ENCODE measurements around the gene TNRC6A.
"Not testable (repeated sequence)": the region's sequence is repeated elsewhere in the genome, so short reads cannot be mapped to it uniquely, and the experiment has no call there.

TNRC6A gene

DNA sequence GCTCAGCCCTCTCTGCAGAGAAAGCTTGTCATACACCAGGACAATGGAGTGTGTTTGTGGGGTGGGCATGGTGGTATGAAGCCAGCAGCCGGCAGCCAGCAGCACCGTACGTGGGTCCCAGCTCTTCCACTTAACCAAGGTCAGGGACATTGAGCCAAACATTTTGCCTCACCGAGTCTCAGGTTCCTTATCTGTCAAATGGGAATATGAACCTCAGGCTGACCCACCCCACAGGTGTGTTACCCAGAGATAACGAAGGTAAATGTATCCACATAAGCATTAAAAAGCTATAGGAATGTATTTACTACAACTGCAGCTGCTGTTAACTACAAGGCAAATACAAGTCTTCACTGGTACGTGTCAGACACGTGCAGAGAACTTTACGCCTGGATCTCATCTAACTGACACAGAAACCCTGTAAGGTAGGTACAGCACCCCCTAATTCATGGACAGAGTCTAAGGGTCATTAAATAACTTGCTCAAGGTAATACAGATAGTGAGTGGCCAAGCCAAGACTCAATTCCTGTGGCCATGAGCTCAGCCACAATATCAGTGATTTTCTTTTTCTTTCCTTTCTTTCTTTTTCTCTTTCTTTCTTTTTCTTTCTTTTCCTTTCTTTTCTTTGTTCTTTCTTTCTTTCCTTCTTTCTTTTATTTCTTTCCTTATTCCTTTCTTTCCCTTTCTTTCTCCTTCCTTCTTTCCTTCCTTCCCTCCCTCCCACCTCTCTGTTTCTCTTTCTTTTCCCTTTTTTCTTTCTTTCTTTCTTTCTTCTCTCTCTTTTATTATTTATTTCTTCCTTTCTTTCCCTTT is 117.3 kb downstream of the TNRC6A start:
- no peak for DNase-seq

DNA sequence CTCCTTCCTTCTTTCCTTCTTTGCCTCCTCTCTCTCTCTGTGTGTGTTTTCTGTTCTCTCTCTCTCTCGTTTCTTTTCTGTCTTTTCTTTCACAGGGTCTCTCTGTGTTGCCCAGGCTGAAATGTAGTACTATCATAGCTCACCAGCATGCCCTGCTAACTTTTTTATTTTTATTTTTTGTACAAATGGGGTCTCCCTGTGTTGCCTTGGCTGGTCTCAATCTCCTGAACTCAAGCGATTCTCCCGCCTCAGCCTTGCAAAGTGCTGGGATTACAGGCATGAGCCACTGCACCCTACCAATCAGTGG is 117.9 kb downstream of the TNRC6A start:
- no peak for DNase-seq

DNA sequence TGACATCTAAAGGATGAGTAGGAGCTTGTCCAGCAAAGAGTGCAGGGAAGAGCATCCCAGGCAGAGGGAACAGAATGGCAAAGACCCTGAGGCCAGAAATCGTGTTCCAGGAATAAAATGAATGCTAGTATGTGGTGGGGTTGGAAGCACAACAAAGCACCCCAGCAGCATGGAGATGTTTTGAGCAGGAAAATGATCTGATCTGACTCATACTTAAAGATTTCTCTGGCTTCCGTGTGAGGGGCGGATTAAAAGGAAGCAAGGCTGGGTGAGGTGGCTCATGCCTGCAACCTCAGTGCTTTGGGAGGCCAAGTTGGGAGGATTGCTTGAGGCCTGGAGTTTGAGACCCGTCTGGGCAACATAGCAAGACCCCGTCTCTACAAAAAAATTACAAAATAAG is 118.6 kb downstream of the TNRC6A start:
- DNase-seq = no peak

DNA sequence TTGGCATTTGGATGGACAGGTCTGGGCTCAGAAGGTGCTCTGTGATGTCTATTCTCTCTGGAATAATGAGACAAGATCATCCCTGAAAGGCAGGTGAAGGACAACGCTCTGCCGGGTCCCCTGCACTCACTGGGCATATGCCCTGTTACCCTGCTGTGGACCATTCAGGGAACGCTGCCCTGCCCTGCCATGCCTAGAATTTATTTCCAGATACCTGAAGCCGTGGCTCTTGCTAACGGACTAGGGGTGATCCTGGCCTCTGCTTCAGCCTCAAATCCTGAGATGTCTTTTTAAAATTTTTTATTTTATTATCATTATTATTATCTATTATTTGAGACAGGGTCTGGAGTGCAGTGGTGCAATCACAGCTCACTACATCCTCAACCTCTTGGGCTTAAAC is 120.2 kb downstream of the TNRC6A start:
- no peak for DNase-seq

DNA sequence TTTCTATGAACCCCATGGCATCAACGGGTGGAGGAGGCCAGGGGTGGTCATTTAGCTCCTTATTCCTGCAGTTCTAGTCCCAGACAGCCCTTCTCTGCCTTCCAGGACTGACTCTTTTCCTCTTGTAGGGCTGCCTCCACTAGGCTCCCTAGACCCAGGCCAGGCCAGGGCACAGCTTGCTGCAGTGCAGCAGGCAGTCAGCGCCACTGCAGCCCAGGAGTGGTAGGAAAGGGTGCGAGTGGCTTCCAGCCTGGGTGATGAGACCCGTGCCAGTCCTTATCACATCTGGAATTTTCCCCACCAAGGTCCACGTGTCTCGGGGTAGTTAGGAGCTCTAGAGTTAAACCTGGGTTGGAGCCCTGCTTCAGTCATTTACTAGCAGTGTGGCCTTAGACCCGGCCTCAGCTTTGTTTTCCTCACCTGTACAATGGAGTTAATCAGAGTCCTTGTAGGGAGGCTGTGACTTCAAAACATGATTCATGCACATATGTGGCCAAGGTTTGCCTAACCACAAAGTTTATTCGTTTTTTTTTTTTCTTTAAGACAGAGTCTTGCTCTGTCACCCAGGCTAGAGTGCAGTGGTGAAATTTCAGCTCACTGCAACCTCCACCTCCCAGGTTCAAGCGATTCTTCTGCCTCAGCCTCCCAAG is 121.0 kb downstream of the TNRC6A start:
- DNase-seq = peak; percentile 31

DNA sequence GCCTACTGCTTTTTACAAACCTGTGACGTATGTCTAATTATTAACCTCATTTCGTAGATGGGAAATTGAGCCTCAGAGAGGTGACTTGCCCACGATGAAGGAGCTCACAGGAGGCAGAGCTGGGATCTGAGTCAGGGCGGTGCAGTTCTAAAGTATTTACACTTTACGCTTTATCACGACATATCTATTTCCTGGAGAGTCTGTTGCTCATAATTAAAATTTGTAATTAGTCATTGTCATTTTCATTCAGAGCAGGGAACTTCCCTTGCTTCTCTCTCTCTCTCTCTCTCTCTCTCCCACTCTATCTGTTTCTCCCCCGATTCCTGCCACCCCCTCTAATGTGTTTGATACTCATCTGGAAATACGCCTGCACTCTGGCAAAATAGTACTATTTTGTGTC is 122.2 kb downstream of the TNRC6A start:
- no peak for DNase-seq

DNA sequence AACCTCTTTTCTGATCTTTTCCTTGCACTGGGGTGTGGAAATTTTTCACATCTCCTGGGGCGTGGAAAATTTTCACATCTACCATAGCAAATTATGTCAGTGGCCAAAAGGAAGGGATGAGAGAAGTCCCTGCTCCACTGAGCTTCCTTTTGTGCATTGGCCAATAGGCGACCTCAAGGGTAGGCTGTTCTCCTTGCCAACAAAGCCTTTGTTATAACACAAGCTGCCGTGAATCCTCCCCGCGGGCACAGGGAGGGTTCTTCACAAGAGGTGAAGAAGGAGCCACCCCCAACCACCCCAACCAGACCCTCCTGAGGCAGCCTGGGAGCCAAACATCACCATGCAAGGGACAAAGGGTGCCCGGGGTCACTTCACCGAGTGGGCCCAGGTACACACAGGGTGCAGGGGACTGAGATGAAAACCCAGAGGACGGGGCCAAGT is 122.8 kb downstream of the TNRC6A start:
- no peak for DNase-seq

DNA sequence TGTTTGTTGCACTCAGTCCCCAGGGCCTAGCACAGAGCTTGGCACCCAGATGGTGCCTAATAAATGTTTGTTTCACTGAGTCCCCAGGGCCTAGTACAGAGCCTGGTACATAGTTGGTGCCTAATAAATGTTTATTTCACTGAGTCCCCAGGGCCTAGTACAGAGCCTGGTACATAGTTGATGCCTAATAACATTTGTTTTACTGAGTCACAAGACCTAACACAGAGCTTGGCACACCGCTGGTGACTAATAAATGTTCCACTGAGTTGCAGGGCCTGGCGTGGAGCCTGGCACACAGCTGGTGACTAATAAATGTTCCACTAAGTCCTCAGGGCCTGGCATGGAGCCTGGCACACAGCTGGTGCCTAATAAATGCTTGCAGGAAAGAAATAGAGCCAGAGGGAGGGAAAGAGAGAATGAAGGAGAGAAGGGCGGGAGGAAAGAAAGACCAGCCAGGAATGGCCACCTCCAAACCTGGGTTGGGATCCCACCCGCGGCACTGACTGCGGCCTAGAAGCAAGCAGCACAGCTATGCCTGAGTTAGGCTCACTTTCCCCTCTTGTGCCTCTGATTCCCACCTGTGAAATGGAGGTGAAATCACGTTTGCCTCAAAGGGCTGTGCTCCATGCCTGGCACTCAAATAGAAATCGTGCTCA is 123.8 kb downstream of the TNRC6A start:
- DNase-seq = no peak

DNA sequence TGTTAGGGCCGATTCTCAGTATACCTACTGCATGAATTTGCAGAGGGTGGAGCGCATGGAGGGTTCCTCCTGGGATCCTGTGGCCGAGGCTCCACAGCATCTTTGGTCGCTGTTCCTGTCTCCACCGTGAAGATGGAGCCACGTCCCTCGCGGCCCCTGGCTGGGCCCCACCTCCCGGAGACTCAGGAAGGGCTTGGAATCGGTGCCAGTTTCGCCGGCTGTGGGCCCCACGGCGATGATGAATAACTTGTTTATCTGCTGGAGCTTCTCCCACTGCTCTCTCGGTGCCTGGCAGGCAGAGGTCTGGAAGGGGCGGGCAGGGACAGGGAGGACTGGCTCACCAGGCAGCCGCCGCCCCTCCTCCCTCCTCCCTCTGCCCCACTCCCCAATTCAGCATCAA is 124.4 kb downstream of the TNRC6A start:
- DNase-seq = peak; percentile 30

DNA sequence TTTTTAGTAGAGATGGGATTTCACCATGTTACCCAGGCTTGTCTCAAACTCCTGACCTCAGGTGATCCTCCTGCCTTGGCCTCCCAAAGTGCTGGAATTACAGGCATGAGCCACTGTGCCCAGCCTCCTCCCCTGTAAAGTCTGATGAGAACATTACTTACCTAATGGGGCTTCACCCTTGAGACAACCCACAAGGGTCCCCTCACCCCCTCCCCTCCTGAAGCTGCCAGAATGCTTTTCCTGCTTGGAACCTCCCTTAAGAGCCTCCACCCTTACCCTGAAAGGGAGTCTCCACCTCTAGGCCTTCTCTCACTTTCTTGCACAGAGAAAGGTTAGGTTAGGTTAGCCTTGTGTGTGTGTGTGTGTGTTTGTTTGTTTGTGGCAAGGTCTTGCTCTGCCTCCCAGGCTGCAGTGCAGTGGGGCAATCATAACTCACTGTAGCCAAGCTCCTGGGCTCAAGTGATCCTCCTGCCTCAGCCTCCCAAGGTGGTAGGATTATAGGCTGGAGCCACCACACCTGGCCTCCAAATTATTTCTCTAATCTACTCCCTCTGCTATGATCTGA is 125.2 kb downstream of the TNRC6A start:
- no peak for DNase-seq

DNA sequence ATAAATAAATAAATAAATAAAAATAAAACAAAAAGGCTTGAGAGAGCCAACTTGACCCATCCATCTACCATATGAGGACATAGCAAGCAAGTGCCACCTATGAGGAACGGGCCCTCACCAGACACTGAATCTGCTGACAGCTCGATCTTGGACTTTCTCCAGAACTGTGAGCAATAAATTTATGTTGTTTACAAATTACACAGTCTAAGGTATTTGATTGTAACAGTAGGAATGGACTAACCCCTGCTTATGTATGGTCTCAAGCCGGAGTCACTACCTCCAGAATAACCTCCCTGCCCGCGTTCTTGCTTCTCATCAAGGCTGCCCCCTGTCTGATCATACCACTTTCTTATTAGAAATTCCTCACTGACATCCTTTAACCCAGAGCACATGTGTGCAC is 126.2 kb downstream of the TNRC6A start:
- DNase-seq = no peak

DNA sequence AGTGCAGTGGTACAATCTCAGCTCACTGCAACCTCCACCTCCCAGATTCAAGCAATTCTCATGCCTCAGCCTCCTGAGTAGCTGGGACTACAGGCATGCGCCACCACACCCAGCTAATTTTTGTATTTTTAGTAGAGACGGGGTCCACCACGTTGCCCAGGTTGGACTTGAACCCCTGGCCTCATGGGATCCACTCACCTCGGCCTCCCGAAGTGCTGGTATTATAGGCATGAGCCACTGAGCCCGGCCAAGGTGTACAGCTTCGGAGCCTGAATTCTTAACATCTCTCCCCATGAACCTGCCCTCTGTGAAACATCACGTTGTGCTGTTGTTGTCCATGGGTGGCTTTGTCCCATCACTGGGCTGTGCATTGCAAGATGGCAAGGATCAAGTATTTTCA is 127.4 kb downstream of the TNRC6A start:
- not testable (repeated sequence) for DNase-seq

DNA sequence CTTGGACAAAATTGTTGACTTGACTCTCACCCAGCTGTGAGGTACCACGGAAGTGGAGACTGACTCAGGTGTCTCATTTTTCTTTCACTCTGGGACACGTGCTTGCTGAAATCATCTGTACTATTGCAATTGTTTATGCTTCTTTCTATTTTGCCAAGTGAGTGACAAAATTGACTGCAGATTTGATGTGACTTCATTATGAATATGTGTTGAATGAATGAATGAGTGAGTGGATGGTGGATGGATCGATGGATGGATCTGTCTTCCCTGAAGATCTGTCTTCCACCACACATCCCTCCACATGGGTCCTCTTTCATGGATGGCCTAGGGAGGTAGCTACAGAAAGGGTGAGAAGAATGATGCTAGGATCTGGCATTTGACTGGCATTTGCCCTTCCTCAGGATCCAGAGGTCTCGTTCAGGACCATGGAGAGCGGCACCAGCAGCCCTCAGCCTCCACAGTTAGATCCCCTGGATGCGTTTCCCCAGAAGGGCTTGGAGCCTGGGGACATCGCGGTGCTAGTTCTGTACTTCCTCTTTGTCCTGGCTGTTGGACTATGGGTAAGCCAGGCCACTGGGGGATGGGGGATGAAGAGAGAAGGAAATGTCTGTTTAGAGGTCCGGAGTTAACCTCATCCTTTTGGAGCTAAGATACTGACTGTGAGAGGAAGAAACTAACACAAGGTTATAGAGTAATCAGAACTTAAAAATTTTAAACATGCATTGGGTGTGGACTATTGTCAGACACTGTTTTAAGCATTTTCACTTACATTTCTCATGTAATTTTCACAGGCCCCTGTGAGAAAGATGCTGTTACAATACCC is 129.0 kb downstream of the TNRC6A start:
- peak; percentile 21 for DNase-seq

DNA sequence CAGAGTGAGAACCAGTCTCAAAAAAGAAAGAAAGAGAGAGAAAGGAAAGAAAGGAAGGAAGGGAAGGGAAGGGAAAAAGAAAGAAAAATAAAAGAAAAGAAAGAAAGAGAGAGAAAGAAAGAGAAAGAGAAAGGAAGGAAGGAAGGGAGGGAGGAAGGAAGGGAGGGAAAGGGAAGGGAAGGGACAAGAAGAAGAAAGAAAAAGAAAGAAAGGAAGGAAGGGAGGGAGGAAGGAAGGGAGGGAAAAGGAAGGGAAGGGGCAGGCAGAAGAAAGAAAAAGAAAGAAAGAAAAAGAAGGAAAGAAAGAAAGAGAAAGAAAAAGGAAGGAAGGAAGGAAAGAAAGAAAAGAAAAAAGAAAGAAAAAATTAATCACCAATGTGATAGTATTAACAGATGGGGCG is 132.0 kb downstream of the TNRC6A start:
- DNase-seq = no peak

DNA sequence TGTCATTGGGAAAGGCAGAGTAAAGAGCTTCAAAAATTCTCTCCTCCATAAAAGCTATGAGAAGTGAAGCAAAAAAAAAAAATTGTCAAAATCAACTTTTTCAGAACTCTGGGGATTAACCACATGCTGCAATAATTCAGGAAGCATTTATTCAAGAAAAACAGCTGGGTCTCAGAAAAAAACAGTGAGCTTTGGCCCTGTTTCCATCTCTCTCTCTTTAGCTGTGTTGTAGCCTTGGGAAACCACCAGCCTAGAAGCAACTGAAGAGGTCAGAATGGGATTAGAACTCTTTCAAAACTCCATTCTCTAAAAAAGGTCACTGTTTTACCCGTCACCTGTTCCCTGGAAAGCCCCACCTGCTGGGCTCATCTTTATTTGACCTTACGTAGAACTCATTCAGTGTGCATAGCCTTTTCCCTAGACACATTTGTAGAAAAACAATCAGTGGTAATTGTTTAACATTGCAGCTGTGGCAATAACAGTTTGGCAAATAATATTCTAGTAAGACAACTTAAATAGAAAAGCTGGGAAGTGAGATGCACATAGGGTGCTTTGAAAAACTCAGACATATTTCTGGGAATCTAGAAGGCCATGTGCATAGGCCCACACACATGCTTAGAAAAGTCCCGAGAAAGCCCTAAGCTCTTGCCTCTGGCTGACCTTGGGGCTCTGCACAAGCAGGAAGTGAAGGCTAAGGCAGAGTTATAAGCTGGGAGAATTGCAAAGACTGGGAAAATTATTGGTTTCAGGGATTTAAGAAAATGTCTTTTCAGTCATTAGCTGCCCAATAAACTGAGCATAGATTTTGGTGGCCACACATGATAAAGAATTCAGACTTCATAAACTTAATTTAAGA is 134.4 kb downstream of the TNRC6A start:
- no peak for DNase-seq

DNA sequence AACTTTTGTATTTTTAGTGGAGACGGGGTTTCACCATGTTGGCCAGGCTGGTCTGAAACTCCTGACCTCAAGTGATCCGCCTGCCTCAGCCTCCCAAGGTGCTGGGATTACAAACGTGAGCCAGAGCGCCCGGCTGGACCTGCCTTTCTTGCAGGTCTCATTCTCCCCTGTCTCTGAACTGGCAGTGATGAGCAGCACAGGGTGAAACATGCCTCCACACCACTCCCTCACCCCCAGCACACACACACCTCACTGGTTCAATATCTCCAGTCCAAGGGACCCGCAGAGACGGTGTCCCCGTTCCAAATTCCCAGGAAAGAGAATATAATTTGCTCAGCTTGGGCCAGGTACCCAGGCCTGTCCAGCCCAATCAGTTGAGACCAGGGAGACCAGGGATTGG is 139.6 kb downstream of the TNRC6A start:
- DNase-seq = no peak

DNA sequence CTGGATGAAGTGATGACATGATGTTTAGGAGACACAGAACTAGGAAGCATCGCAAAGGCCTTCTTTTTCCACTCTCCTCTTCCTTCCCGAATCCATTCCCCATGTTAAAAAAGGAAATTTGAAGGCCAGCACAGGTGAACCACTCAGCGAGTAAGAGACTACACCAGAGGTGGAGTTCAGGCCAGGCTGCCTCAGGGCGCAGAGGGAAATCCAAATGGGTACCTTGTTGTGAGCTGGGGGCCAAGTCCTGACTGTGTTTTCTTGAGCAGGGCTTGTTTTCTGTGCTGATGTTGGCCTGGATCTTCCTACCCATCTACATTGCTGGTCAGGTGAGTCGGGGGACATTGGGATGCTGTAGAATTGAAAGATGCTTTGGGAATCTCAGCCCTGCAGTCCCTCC is 142.4 kb downstream of the TNRC6A start:
- DNase-seq = no peak

DNA sequence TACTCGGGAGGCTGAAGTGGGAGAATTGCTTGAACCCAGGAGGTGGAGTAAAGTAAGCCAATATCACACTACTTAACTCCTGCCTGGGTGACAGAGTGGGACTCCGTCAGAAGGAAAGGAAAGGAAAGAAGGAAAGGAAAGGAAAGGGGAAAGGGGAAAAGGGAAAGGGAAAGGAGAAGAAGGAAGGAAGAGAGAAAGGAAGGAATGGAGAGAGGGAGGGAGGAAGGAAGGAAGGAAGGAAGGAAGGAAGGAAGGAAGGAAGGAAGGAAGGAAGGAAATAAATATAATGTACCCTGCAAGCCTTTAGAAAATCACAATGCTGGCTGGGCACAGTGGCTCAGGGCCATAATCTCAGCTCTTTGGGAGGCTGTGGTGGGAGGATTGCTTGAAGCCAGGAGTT is 143.6 kb downstream of the TNRC6A start:
- no peak for DNase-seq

DNA sequence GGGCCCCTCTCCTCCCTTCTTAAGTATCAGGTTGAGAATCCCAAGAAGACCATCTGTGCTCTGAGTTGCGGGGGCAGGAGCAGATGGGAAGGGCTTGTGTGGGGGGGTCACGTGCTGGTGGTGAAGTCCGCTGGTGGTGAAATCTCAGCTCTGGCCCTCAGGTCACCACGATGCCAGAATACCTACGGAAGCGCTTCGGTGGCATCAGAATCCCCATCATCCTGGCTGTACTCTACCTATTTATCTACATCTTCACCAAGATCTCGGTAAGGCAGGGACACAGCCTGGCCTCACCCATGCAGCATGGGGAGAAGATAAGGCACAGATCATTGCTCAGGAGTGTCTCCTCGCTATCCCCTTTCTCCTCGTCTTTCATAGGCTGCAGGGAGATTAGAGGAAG is 146.0 kb downstream of the TNRC6A start:
- DNase-seq = no peak
